Measurements from ENCODE around the gene DIABLO.

GRCh38 chr12:122225683-122226365, at the start of gene DIABLO:
- TF ChIP-seq CTCF (conservative IDR thresholded peaks at IDR 0.05): no peak
- TF ChIP-seq EZH2 (IDR thresholded peaks at IDR 0.05; ENCODE audit: low read depth): no peak

Data from PC-9 (cell line).